ENCODE data around the gene NEIL3.

Gene NEIL3

GRCh38 chr4:177393236-177393635, 83.6 kb downstream of the NEIL3 start:
- H3K4me3 ChIP-seq (ENCODE audit: low read depth in 1 of 2, low read length in 2 of 2), result peak overlapping the region in 1 of 2 experiments; percentile 19; a peak in 1 of 4 replicates
- H3K4me2 ChIP-seq (ENCODE audit: insufficient read depth, low read length), result peak overlapping the region; percentile 53
- H3K27me3 ChIP-seq (ENCODE audit: insufficient read depth, low read length, poor library complexity), result no peaks in the 10 kb centered on the region
- no peaks in the 10 kb centered on the region for H4K20me1 ChIP-seq (ENCODE audit: insufficient read depth, low read length)
- no peak for TF ChIP-seq EZH2 (IDR thresholded peaks at IDR 0.05; ENCODE audit: borderline replicate concordance, low read depth, low read length, severe bottlenecking)
- peak; percentile 53 for TF ChIP-seq CTCF (IDR thresholded peaks at IDR 0.05; ENCODE audit: borderline replicate concordance, extremely low read depth, low read length, poor library complexity, severe bottlenecking)
- peak overlapping the region; percentile 75 for H3K27ac ChIP-seq (ENCODE audit: low read length)
- peak overlapping the region; percentile 73 for H2AFZ ChIP-seq (ENCODE audit: low read depth, low read length)
- H3K4me1 ChIP-seq (ENCODE audit: insufficient read depth, low read length), result peaks cover 16% of the 10 kb centered on the region
- ATAC-seq (ENCODE audit: insufficient read depth, low read depth), result peak; percentile 100
- DNase-seq, result peak; percentile 85
- H3K9me3 ChIP-seq (ENCODE audit: insufficient read depth, low read length, severe bottlenecking), result no peaks in the 10 kb centered on the region
- H3K36me3 ChIP-seq (ENCODE audit: insufficient read depth, low read length), result no peaks in the 10 kb centered on the region
- peak overlapping the region; percentile 37 for H3K9ac ChIP-seq (ENCODE audit: low read depth, low read length)
- H3K79me2 ChIP-seq (ENCODE audit: insufficient read depth, low read length), result no peaks in the 10 kb centered on the region

- TF ChIP-seq CTCF (IDR thresholded peaks at IDR 0.05; ENCODE audit: borderline replicate concordance, extremely low read depth, low read length, poor library complexity, severe bottlenecking) (no peak), EZH2 (IDR thresholded peaks at IDR 0.05; ENCODE audit: borderline replicate concordance, low read depth, low read length, severe bottlenecking) (no peak)
- H3K27ac ChIP-seq (ENCODE audit: low read length), result no peak overlapping the region
- DNase-seq (no peak), ATAC-seq (ENCODE audit: insufficient read depth, low read depth) (no peak)
- no peak overlapping the region for H3K4me3 ChIP-seq (ENCODE audit: low read depth in 1 of 2, low read length in 2 of 2)
- H3K4me1 ChIP-seq (ENCODE audit: insufficient read depth, low read length), result peaks cover 17% of the 10 kb centered on the region
- no peaks in the 10 kb centered on the region for H4K20me1 ChIP-seq (ENCODE audit: insufficient read depth, low read length)
- no peak overlapping the region for H2AFZ ChIP-seq (ENCODE audit: low read depth, low read length)
- H3K27me3 ChIP-seq (ENCODE audit: insufficient read depth, low read length, poor library complexity), result no peaks in the 10 kb centered on the region
- no peak overlapping the region for H3K4me2 ChIP-seq (ENCODE audit: insufficient read depth, low read length)
- H3K9me3 ChIP-seq (ENCODE audit: insufficient read depth, low read length, severe bottlenecking), result no peaks in the 10 kb centered on the region
- no peaks in the 10 kb centered on the region for H3K36me3 ChIP-seq (ENCODE audit: insufficient read depth, low read length)
- no peak overlapping the region for H3K9ac ChIP-seq (ENCODE audit: low read depth, low read length)
- H3K79me2 ChIP-seq (ENCODE audit: insufficient read depth, low read length), result no peaks in the 10 kb centered on the region
Observed at GRCh38 chr4:177396352-177396751, 86.7 kb downstream of the NEIL3 start.

- no peak overlapping the region for H3K4me2 ChIP-seq (ENCODE audit: insufficient read depth, low read length)
- H3K36me3 ChIP-seq (ENCODE audit: insufficient read depth, low read length), result no peaks in the 10 kb centered on the region
- H3K27ac ChIP-seq (ENCODE audit: low read length), result no peak overlapping the region
- no peaks in the 10 kb centered on the region for H3K9me3 ChIP-seq (ENCODE audit: insufficient read depth, low read length, severe bottlenecking)
- no peak overlapping the region for H3K9ac ChIP-seq (ENCODE audit: low read depth, low read length)
- H3K79me2 ChIP-seq (ENCODE audit: insufficient read depth, low read length), result no peaks in the 10 kb centered on the region
- H3K4me1 ChIP-seq (ENCODE audit: insufficient read depth, low read length), result peaks cover 14% of the 10 kb centered on the region
- H4K20me1 ChIP-seq (ENCODE audit: insufficient read depth, low read length), result no peaks in the 10 kb centered on the region
- DNase-seq, result no peak
- no peak overlapping the region for H2AFZ ChIP-seq (ENCODE audit: low read depth, low read length)
- ATAC-seq (ENCODE audit: insufficient read depth, low read depth), result no peak
- no peak overlapping the region for H3K4me3 ChIP-seq (ENCODE audit: low read depth in 1 of 2, low read length in 2 of 2)
- no peaks in the 10 kb centered on the region for H3K27me3 ChIP-seq (ENCODE audit: insufficient read depth, low read length, poor library complexity)
- TF ChIP-seq EZH2 (IDR thresholded peaks at IDR 0.05; ENCODE audit: borderline replicate concordance, low read depth, low read length, severe bottlenecking) (no peak), CTCF (IDR thresholded peaks at IDR 0.05; ENCODE audit: borderline replicate concordance, extremely low read depth, low read length, poor library complexity, severe bottlenecking) (no peak)
Observed at GRCh38 chr4:177400030-177400429, 90.4 kb downstream of the NEIL3 start.

Measured in DND-41 (cell line).